SK-N-SH (cell line): Measurements from ENCODE around the gene PRELP. TPM values are rescaled to one million over a fixed set of nuclear protein-coding genes. Genes with fewer than 3 reads are reported as not detected.

Source experiments
- CTCF ChIA-PET: fragments of 300-600, 350-600 bp; formaldehyde crosslinking; extraction: SDS; loops from one replicate; lab custom pipeline; 2021; lab: Yijun Ruan, JAX
- POLR2A ChIA-PET: fragments of 350-600 bp; sonication (Branson Sonifier 250); formaldehyde crosslinking; extraction: SDS; loops from one replicate; lab custom pipeline; 2020; ENCODE audit warnings: antibody characterized with exemption, inconsistent platforms; lab: Yijun Ruan, JAX
- DNase-seq: peaks from one replicate; pipeline ENCODE4 v3.0.0; 2012
- H2AFZ ChIP-seq: fragments of 200-600 bp; sonication (generic); 2 replicates; pipeline ENCODE4 v1.8.1; 2016; ENCODE audit warnings: antibody characterized with exemption, mild to moderate bottlenecking, low read depth
- H3F3A ChIP-seq: fragments of 200-600 bp; sonication (generic); replicated peaks from 2 replicates; pipeline ENCODE3; 2016; ENCODE audit warnings: antibody characterized with exemption, mild to moderate bottlenecking; ENCODE audit not compliant: insufficient read depth
- H3K27ac ChIP-seq, 2 experiments: fragments of 200-500 bp in 1 of 2; fragments of 200-600 bp in 1 of 2; sonication (Bioruptor generic) in 1 of 2; sonication (generic), shearing (Covaris generic) in 1 of 2; 2 replicates each; pipeline versions ENCODE4 v1.5.1 to v1.6.1; 2014 to 2016; ENCODE audit warnings: low read depth in 2 of 2, inconsistent platforms in 1 of 2, low read length in 1 of 2, mild to moderate bottlenecking in 1 of 2, mixed read lengths in 1 of 2
- H3K27me3 ChIP-seq: fragments of 200-600 bp; sonication (generic), shearing (Covaris generic); 2 replicates; pipeline ENCODE4 v1.6.1; 2016; ENCODE audit warnings: mixed run types; ENCODE audit not compliant: insufficient read depth
- H3K36me3 ChIP-seq, 2 experiments: fragments of 200-500 bp in 1 of 2; fragments of 200-600 bp in 1 of 2; sonication (Bioruptor generic) in 1 of 2; sonication (generic) in 1 of 2; replicated peaks in 1 of 2; 2 replicates each; pipeline versions ENCODE3 to v1.5.1; 2014 to 2016; ENCODE audit warnings: low read length in 1 of 2, mild to moderate bottlenecking in 1 of 2; ENCODE audit not compliant: insufficient read depth in 2 of 2, control insufficient read depth in 1 of 2
- H3K4me1 ChIP-seq, 2 experiments: fragments of 200-500 bp in 1 of 2; fragments of 200-600 bp in 1 of 2; sonication (Bioruptor generic) in 1 of 2; sonication (generic), shearing (Covaris generic) in 1 of 2; 2 replicates each; pipeline versions ENCODE4 v1.5.1 to v1.6.1; 2014 to 2016; ENCODE audit warnings: low read depth in 1 of 2, low read length in 1 of 2, mixed run types in 1 of 2; ENCODE audit not compliant: insufficient read depth in 2 of 2, control insufficient read depth in 1 of 2
- H3K4me2 ChIP-seq: fragments of 200-600 bp; sonication (generic), shearing (Covaris generic); 2 replicates; pipeline ENCODE4 v1.6.1; 2017; ENCODE audit warnings: mixed run types
- H3K4me3 ChIP-seq, 2 experiments: fragments of 200-500 bp in 1 of 2; fragments of 200-600 bp in 1 of 2; sonication (Bioruptor generic) in 1 of 2; sonication (generic), shearing (Covaris generic) in 1 of 2; 2 replicates each; pipeline versions ENCODE4 v1.5.1 to v1.8.1; 2014 to 2016; ENCODE audit warnings: low read depth in 2 of 2, inconsistent platforms in 1 of 2, low read length in 1 of 2, mild to moderate bottlenecking in 1 of 2, mixed read lengths in 1 of 2, moderate library complexity in 1 of 2
- H3K79me2 ChIP-seq: fragments of 200-600 bp; sonication (generic); 2 replicates; pipeline ENCODE4 v1.8.1; 2017; ENCODE audit warnings: mild to moderate bottlenecking; ENCODE audit not compliant: insufficient read depth
- H3K9ac ChIP-seq: fragments of 200-600 bp; sonication (generic); 2 replicates; pipeline ENCODE4 v1.6.1; 2017; ENCODE audit warnings: mixed run types
- H3K9me2 ChIP-seq: fragments of 200-600 bp; sonication (generic); 2 replicates; pipeline ENCODE4 v1.6.1; 2017; ENCODE audit warnings: mixed run types
- H3K9me3 ChIP-seq: fragments of 200-600 bp; sonication (generic); 2 replicates; pipeline ENCODE4 v1.6.1; 2017; ENCODE audit warnings: mixed run types, mild to moderate bottlenecking, moderate library complexity
- H4K20me1 ChIP-seq: fragments of 200-600 bp; sonication (generic); 2 replicates; pipeline ENCODE4 v1.6.1; 2017; ENCODE audit warnings: mild to moderate bottlenecking, mixed run types; ENCODE audit not compliant: insufficient read depth
- CTCF ChIP-seq: fragments of 200-600 bp; sonication (generic); IDR thresholded peaks from 2 replicates; pipeline ENCODE4 v1.6.1; 2017; ENCODE audit warnings: antibody characterized with exemption, mild to moderate bottlenecking, moderate library complexity
- FOXJ3 ChIP-seq: sonication (generic); formaldehyde crosslinking; IDR thresholded peaks from 2 replicates; pipeline ENCODE4 v1.5.1; 2020; ENCODE audit warnings: mild to moderate bottlenecking, missing genetic modification reagents
- MAX ChIP-seq: IDR thresholded peaks from 2 replicates; pipeline ENCODE4 v1.4.0; 2012; ENCODE audit warnings: low read depth
- WGBS: methylation state at CpG from one replicate; pipeline ENCODE4 v1.1.6; 2017; ENCODE audit warnings: low lambda C conversion rate; 5-methylcytosine and 5-hydroxymethylcytosine counted together
- polyA plus RNA-seq, 3 experiments: library from polyadenylated mRNA; depleted of rRNA; stranded (reverse); fragments of >200 nt; gene quantifications; 2 replicates each; pipeline ENCODE4 v1.2.3, GENCODE V29; 2012

Gene PRELP
- polyA plus RNA-seq, 1 of the 3 experiments (the other 2 are of a cell fraction): 0.48 TPM

DNA sequence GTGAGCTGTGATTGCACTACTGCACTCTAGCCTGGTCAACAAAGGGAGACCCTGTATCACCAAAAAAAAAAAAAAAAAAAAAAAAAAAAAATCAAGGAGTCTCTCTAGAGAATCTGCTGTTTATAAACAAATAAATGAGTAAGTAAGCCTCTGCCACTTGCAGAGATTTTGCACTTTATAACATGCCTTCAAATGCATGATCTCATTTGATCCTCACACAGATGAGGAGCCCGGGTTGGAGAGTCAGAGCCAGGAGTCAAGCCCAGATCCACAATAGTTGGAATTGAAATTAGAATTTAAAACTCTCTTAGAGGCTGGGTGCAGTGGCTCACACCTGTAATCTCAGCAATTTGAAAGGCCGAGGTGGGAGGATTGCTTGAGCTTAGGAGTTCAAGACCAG lies 4.0 kb downstream of the PRELP start:
- Histone ChIP-seq H3K9me2 (no peaks in the 10 kb centered on the region), H3K27me3 (no peaks in the 10 kb centered on the region), H3K9ac (no peak overlapping the region), H3K27ac (peak overlapping the region; percentile 79 to 80; a peak in 3 of 4 replicates), H3K36me3 (no peaks in the 10 kb centered on the region), H4K20me1 (no peaks in the 10 kb centered on the region), H3F3A (peaks cover 16% of the 10 kb centered on the region), H3K4me3 (no peak overlapping the region), H3K79me2 (no peaks in the 10 kb centered on the region), H3K4me2 (peak overlapping the region; percentile 71; the same call in 1 of the 2 replicates), H3K9me3 (no peaks in the 10 kb centered on the region), H2AFZ (no peak overlapping the region; the same call in 1 of the 2 replicates), H3K4me1 (peaks cover 15 to 18% of the 10 kb centered on the region in 2 experiments; a peak in 2 of 4 replicates)
- DNase-seq: no peak
- ChIA-PET CTCF (interaction anchor here (1.0 to 19.8 kb wide), 6 partner anchors 8 to 212 kb away, joined by 3 to 351 read pairs (median 6); no protein-coding TSS in a partner anchor), POLR2A (no interaction called here)
- 88% methylated on average over 2 of the region's 2 CpGs for WGBS
- TF ChIP-seq FOXJ3 (CRISPR knock-in tag): no peak
- TF ChIP-seq CTCF: no peak

GRCh38 chr1:203480084-203480483 lies 4.5 kb downstream of the PRELP start:
- TF ChIP-seq CTCF (peak; percentile 11; the same call in 1 of the 2 replicates), MAX (no peak)
- H3K4me3 ChIP-seq: no peak overlapping the region
- H3K4me1 ChIP-seq: peaks cover 14 to 18% of the 10 kb centered on the region in 2 experiments; a peak in 2 of 4 replicates
- ChIA-PET POLR2A (no interaction called here), CTCF (interaction anchor here (0.8 to 19.8 kb wide), 8 partner anchors 8 to 212 kb away, joined by 3 to 351 read pairs (median 5); no protein-coding TSS in a partner anchor)
- H3K36me3 ChIP-seq: no peaks in the 10 kb centered on the region
- H2AFZ ChIP-seq: peak overlapping the region; percentile 42; the same call in 1 of the 2 replicates
- H3K4me2 ChIP-seq: peak overlapping the region; percentile 71
- H3K27me3 ChIP-seq: no peaks in the 10 kb centered on the region
- DNase-seq: no peak
- peaks cover 16% of the 10 kb centered on the region for H3F3A ChIP-seq
- H4K20me1 ChIP-seq: no peaks in the 10 kb centered on the region
- 86% methylated on average over 2 of the region's 2 CpGs for WGBS
- no peaks in the 10 kb centered on the region for H3K79me2 ChIP-seq
- no peaks in the 10 kb centered on the region for H3K9me2 ChIP-seq
- peak overlapping the region; percentile 79 to 80; a peak in 3 of 4 replicates for H3K27ac ChIP-seq
- no peaks in the 10 kb centered on the region for H3K9me3 ChIP-seq
- H3K9ac ChIP-seq: peak overlapping the region; percentile 25; the same call in 1 of the 2 replicates
